GM21367 (cell line): ENCODE data around the gene RHOH.
"Not testable (repeated sequence)": the region's sequence is repeated elsewhere in the genome, so short reads cannot be mapped to it uniquely, and the experiment has no call there.

Experiments used
- ATAC-seq: cut with Tn5 transposase; IDR thresholded peaks from one replicate; pipeline ENCODE4 v1.9.1; 2021; ENCODE audit not compliant: unreplicated experiment

The RHOH gene, protein sequence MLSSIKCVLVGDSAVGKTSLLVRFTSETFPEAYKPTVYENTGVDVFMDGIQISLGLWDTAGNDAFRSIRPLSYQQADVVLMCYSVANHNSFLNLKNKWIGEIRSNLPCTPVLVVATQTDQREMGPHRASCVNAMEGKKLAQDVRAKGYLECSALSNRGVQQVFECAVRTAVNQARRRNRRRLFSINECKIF

DNA sequence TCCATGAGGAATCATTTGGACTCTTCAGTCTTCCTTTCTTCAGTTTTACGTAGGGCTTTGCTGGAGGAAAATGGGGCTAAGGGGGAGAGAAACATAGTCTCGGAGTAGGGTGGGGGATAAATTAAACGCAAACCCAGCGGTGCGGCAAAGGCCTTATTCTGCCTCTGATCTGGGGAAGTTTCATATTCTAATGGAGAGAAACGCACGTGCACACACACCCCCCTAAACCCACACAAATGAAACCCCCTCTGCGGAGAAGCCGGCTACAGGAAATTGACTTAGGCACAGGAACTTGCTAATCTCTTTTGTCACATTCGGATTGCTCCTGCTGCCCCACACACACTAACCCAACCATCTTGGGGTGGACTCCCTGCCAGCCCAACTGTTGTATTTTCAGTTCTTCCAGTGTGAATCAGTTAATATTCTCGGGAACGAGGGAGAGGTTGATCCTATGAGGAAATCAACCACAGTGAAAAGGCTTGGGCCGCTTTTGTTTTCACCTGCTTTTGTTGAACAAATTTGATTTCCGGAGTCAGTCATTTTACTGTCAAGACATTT lies at the start of gene RHOH:
Gene RHOH (plus strand): TSS at position 308 of the 558 bp plus-strand sequence. CDS start 46,356 bp downstream, outside the sequence.
- ATAC-seq: no peak

DNA sequence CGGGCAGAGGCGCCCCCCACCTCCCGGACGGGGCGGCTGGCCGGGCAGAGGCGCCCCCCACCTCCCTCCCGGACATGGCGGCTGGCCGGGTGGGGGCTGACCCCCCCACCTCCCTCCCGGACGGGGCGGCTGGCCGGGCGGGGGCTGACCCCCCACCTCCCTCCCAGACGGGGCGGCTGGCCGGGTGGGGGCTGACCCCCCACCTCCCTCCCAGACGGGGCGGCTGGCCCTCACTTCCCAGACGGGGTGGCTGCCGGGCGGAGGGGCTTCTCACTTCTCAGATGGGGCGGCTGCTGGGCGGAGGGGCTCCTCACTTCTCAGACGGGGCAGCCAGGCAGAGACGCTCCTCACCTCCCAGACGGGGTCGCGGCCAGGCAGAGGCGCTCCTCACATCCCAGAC lies 49.3 kb upstream of the RHOH start:
- ATAC-seq: not testable (repeated sequence)

DNA sequence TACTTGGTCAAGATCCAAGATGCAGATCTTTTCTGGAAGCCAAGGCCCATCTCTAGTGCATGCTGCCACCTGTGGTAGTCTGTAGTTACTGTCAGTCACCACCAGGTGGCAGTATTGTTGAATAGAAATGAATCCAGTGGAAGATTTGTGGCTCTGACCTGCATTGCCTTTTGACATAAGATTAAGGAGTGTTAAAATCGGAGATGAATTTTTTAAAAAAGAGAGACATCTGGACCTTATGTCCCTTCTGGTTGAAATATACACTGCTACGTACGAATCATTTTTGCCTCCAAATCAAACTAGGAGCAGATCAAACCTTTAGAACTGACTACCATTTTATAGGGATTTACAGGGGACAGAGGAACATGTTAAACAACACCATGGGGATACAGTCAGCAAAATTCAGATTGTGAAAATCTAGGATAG lies 46.9 kb upstream of the RHOH start:
- ATAC-seq: no peak

DNA sequence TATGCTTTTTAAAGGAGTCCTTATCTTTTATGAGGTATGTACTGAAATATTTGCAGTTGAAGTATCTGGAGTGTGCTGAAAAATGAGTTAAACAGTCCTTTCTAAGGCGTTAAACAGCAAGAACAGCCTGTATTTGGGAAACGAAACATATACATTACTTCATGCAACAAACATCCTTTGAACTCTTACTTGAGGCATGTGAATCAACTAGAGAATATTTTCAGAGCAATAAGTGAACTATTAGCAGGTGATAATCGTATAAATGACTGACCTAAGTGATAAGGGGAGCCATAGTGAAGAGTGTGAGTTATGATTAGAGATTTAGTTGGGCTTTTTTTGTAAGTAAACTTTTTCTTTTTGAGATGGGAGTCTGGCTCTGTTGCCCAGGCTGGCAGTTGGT lies 45.9 kb upstream of the RHOH start:
- no peak for ATAC-seq

GRCh38 chr4:40152637-40153036 lies 44.2 kb upstream of the RHOH start:
- no peak for ATAC-seq

DNA sequence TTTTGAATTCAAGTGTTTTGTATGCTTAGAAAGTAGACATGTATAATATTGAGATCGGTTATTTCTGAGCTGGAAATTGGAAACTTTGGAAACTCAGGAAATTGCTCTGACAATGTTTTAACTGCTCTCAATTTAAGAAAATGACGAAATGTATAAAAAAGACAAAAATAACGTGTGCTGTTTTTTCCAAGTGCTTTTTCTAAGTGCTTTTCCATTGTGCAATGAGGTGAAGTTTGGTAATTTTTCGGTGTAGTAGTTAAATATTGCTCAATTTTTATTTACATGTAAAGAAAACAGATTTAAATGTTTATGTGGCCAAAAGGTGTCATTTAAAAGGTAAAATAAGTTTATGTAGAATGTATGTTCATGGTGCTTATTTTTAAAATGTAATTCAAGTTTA lies 39.4 kb upstream of the RHOH start:
- ATAC-seq: no peak

DNA sequence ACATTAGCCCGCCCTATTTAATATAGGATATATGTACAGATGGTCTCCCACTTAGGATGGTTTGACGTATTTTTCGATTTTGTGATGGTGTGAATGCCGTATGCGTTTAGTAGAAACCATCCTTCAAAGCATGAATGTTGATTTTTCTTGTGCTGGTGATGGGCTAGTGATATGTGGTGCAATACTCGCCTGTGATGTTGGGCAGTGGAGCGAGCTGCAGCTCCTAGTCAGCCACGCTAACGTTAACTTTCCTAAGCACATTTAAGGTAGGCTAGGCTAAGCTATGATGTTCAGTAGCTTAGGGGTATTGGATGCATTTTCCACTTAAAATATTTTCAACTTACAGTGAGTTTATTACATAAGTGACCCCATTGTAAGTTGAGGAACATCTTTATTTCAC lies 36.6 kb upstream of the RHOH start:
- ATAC-seq: no peak

- ATAC-seq: no peak
Observed at GRCh38 chr4:40164459-40164858, 32.4 kb upstream of the RHOH start.

DNA sequence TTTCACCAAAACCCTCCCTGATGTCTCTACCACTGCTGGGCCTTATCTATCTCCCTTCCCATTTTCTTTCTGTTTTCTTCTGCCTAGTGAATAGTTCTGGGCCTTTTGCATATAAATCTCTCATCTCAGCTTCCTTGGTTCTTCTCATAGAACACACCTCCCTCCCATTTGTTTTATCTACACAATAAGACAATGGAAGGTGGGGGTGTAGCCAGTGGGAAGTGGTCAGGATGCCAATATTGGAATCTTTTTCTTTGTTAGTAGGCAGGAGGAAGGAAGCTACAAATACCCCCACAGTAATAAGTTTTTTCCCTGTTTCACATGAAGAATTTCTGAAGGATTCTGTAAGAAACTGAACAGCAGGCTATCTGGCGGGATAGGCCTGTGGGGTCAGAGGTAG lies 30.9 kb upstream of the RHOH start:
- no peak for ATAC-seq

- no peak for ATAC-seq
Observed at GRCh38 chr4:40168070-40168469, 28.8 kb upstream of the RHOH start.

DNA sequence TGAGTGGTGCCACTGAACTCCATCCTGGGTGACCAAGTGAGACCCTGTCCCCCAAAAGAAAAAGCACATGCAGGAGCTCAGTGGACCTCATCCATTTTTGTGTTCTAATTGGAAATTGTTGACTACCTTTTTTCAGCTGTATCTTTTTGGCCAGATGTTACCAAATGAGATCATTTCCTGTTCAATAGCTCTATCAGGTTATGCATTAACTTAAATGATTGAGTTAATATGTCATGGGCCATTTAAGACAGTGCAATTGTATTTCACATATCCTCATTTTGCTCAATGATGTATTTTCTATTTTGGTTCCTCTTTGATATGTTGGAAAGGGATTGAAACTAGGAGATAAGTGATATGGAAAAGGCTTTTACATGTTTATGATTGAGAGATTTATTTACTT lies 26.2 kb upstream of the RHOH start:
- ATAC-seq: no peak

DNA sequence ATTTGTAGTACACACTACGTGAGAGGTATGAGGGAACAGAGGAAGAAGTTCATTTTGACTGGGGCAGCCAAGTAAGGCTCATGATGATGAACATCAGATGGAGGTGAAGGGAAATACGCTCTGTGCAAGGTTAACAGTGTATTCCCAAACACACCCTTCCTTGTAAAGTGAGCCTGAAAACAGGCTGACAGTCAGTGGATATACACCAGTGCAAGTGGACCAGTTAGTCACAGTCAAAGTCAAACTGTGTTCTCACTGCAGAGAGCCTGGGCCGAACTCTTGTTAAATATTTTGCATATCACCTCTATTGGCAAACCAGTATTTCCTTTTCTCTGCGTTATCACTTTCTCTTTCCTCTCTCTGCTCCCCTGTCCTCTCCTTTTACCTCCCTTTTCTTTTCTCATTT lies 23.4 kb upstream of the RHOH start:
- ATAC-seq: peak; percentile 72

DNA sequence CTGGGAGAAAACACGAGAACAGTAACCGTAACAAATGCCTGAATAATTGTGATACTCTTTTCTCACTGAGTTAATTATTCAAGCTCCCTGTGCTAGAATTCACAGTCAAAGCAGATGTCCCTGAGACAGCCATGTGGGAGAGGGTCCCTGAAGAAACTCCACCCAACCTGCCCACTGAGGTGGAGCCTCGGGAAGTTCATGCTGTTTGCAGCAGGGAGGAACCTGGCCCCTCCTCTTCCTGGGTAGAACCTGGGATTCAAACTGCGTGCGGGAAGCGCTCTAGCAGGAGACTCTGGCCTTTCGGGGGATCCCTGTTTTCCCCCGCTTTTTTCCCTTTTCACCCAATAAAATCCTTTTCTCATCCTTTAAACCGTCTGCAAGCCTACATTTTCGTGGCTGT lies 20.2 kb upstream of the RHOH start:
- ATAC-seq: no peak

DNA sequence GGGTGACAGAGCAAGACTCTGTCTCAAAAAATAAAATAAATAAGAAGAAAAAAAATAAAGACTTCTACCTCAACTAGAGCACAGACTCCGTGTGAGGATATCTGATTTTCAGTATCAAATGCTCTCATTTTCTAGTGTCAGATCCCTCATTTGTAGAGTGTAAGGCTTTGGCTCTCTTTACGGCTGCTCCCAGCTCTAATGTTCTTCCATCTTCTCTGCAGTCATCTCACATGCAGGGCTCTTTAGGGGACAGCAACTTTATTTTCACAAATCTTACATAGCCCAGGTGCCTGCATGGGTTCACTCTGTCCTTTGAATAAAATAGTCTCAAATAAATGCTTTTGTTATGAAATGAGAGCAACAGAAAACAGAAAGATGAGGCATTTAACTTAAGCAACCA lies 19.2 kb upstream of the RHOH start:
- ATAC-seq: no peak

DNA sequence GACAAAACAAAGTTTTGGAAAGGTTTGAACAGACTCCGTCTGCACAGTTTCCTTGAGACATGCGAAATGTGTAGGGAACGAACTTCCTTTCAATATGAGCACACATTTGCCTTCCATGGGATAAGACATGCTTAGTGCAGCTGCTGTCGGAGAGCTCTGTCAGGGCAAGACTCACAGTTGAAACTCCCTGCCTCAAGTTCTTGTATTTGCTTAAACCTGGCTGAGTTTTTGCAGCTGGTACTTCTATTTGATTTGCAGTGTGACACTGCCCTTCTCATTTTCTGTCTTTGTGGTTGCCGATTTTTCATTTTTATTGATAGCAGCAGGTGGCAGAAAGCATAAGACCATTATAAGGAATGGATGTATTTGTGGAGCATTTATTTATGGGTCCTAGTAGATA lies 18.2 kb upstream of the RHOH start:
- ATAC-seq: no peak

GRCh38 chr4:40179360-40179759 lies 17.5 kb upstream of the RHOH start:
- no peak for ATAC-seq

GRCh38 chr4:40180356-40180755 lies 16.5 kb upstream of the RHOH start:
- no peak for ATAC-seq

DNA sequence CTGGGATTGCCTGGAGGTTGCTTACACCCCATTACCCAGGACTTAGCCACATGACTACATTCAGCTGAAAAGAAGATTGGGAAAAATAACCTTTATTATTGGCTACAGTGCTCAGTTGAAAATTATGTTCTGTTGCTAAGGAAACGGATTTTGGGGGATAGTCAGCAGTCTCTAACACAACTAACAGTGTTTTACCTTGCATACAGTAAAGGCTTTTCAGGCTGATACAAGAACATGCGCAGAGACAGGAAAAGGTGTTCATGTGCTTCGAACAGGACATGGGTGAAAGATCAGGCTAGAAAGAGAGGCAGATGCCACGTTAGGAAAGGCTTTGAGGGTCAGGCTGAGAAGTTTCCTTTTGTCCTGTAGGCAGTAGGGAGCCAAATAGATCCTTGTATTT lies 14.8 kb upstream of the RHOH start:
- ATAC-seq: no peak

DNA sequence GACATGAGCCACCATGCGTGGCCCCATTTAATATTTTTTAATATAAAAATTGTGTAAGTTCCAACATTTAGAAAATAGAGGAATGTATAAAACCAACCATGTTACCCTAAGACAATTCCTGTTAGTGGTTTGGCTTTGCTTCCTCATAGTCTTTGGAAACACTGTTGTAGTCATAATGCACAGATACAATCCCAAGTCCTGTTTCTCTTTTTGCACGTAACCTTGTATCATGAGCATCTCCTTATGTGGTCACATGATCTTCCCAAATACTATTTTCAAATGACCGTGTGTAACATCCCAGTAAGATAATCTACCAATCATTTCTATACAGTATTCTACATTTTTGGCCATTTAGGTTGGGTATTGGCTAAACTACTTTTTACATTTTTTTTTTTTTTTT lies 13.9 kb upstream of the RHOH start:
- no peak for ATAC-seq

GRCh38 chr4:40183615-40184411 lies 13.0 kb upstream of the RHOH start:
- no peak for ATAC-seq

DNA sequence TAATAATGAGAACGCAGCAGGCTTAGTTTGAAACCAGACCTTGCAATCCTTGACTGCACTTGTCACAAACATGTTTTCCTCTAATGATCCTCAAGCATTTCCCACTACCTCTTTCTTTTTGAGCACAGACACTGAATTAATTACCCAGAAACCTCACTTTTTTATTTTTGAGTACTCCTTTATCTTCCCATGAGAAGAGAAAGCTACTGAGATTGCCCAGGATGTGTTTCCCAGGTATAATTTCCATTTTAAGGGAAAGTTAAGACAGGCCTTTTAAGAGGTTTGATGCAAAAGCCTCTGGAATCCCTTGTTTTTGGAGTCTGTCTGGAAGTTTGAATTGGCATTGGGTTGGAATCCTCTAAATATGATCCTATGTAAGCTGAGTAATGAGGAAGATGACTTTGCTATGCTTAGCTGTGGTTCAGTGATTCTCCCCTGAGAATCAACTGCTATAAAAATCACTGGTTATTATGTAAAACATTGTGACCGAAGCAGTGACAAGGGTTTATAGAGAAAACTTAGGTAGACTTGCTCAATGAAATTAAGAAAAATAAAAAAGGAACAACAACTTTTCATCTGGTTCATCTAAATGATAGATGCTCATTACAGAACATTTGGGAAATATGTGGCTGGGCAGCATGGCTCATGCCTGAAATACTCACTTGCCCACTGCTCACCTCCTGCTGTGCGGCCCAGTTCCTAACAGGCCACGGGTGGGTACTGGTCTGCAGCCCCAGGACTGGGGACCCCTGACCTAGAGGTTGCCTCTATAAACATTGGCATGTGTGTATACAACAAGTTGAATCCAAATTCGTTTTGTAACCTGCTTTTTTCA lies 10.8 kb upstream of the RHOH start:
- ATAC-seq: peak; percentile 43

GRCh38 chr4:40186665-40187014 lies 10.2 kb upstream of the RHOH start:
- ATAC-seq: no peak
